8988T (cell line): ENCODE data around the gene HECTD4.
A peak's percentile ranks its signal among the peaks of the same experiment; 100 is the strongest.
"Not testable (repeated sequence)": the region's sequence is repeated elsewhere in the genome, so short reads cannot be mapped to it uniquely, and the experiment has no call there.

Experiments used
- DNase-seq: peaks from one replicate; pipeline ENCODE4 v3.0.0; 2011

HECTD4 gene

DNA sequence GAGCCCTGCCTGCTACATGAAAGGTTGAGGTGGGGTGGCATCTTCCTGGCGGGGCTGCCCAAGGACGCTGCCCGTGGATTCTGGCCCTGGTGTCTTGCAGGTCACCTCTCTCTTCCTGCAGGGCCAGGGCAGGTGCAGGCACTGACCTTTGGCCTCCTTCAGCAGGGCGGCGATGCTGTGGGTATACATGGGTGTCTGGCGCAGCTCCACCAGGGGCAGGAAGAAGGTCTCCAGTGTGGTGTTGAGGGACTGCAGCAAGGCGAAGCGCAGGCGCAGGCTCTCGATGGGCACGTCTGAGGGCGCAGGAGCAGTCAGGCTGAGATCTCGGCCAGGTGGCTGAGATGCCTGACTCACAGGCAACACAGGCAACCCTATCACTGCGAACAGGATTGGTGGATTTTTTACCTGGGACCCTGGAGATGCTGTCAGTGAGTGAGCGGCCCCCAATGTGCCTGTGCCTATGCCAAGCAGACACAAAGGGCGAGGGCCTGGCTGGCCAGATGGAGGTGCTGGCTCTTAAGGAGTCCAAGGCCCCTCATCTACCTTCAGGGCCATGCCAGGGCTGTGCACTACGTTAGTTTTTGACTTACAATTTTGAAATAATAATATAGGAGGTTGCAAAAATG, 211.1 kb downstream of the HECTD4 start:
- DNase-seq, result no peak

DNA sequence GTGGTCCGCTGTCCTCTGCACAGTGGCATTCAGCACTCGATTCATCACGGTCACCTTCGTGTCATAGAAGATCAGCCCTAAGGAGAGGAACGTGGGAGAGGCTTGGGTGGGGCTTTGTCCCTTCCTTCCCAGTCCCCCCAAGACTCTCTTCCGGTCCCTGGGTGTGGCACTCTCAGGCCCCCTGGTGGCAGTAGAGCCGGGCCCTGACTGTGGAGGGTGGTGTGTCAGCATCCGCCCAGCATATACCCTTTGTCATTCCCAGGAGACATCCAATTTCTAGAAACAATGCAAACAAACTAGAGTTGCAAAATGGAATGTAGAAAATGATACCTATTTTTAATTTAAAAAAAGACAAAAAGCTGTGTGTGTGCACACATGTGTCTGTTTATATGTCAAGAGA, 211.9 kb downstream of the HECTD4 start:
- DNase-seq, result peak; percentile 74

DNA sequence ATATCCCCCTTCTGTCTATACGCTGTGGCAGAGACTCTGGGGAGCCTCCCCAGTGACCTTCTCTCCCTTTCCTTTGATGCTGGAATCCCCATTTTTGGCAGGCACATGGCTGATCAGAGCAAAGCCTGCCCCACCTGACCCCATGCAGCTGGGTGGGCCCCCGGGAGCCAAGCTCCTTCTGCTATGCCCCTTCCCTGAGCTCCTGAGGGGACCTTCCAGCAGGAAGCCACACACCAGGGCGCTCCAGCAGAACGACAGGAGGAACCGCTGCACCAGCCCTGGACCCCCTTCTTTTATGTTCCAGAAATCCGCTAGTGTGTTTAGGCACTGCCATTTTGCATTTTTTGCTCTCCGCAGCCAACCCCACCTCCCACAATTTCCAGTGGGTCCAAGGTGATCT, 212.3 kb downstream of the HECTD4 start:
- DNase-seq, result no peak

DNA sequence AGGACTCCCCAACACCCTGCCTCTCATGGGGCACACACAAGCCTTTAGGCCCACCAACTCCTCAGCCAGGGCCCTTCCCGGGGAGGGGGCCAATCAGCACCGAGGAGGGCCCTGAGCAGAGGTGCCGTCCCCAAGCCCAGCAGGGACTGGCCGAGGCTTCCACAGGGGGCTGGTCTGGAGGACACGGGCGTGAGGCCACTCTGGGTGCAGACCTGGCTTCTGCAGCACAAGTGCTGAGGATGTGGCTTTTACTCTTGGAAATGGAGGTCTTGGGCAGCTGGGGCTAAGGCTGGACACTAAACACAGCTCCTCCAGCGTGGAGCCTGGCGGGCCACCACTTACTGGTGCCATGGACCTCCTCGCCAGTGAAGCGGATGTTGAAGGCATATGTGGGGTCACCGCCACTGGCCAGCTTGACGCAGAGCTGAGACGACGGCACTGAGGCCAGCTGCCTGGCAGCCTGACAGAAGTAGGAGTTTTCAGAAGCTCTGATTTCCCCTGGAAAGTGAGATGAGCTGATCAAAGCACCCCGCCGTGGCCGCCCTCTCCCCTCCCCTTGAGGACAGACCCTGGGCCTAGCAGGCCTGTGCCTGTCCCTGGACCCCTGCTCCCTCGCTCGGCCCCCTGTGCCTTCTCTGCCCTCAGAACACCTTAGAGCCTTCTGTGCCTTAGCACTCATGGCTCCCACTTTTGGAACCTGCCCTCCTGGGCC, 212.9 kb downstream of the HECTD4 start:
- no peak for DNase-seq

DNA sequence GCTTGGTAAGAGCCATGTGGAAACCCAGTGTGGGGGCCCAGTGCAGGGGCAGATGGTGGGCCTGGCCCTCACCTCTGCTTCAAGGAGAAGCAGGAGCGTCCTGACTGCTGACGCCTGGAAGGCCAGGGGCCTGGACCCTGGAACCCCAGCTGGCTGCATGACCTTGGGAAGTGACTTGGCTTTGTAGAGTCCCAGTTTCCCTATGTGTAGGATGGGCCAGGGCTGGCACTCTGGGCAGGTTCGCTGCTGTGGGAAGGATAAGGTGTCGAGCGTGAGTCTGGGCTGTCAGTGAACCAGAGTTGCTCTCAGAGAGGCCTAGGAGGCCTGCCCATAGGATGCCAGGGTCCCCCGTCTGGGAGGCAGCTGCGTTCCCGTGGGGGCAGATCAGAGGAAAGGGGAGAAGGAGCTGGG, 213.7 kb downstream of the HECTD4 start:
- DNase-seq, result no peak

DNA sequence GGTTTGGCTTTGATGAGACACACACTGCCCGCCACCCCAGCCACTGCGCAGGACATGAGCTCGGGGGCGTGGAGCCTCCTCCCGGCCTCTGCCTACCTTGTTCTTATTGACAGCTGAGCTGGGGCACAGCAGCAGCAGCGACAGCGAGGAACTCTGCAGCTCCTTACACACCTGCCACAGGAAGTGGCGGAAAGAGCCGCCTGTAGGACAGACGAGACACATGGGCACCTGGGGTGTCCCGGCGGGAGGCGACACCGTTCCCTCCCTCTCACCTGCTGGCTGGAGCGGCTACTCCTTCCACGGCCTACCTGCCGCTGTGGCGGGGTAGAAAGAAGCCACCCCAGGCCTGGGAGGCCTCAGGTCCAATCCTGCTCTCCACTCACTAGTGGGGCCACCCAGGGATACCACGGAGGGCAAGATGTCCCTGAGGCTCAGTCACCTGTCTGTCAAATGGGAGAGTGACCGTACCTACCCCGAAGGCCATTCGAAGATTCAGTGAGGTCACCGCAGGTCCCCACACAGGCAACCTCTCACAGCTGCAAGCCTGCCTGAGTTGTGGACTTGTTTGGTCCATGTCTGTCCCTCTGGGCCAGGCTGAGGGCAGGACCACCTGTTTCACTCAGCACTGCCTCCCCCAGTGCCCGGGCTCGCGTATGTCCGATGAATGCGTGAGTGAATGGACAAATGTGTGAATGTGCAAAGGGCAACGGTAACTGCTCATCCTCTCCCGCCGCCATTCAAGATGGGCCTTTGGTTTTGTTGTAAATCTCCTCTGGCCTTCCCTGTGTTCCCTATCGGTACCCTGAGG, 214.3 kb downstream of the HECTD4 start:
- DNase-seq, result no peak

DNA sequence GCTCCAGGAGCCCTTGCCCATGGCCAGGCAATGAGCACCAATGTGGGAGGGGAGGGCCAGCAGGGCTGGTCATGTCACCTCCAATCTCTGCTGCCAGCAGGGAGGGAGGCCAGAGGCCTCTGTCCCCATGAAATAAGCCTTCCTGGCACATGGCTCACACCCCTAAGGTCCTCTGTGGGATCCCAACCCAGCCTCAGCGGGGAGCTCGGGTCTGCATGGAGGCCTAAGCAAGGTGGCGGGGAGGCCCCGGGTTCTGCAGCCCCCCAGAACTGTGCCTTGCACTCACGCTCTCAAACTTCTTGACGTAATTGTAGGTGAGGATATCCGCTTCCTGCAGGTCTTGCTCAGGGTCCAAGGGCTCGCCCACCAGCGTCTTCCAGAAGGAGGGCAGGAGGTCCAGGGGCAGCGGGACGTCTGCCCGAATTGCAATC, 215.2 kb downstream of the HECTD4 start:
- DNase-seq, result no peak

DNA sequence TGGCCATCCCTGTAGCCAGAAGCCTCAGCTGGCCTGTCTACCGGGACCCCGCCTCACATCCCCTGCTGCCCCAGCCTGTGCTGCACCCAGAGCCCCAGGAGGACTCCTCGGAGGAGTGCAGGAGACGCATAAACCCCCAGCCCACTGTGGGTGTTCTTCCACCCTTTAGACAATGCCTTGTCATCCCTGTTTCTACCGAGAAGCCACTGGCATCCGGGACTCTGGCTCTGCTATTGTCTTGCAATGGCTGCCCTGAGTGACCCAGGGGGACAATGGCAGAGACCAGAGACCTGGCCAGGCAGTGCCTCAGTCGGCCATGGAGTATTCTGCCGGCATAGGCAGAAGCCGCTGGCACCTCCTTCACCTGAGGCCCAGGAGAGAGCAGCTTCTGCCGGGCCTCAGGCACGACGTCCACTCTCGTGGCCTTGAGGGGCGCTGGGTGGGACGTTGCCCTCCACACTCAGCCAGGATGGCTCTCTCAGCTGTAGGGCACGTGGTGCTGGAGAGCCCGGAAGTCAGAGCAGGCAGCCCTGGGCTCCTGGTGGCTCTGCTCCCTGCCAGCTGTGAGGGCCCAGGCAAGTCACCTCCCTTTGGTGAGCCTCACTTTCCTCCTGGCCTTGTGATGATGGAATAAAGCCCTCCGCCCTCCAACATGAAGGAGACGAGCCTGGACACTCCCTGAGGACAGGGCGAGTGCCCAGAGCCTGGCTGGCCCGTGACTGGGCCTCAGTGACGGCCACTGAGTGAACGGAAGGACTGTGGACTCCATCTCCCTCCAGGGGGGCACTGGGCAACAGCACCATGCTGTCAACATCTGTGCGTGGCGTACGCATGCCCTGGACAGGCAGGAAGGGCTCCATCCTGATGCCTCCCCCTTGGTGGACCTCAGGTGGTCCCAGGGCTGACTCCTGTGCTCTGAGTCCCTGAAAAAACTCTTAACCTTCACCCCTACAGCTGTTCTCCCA, 215.9 kb downstream of the HECTD4 start:
- DNase-seq, result no peak

DNA sequence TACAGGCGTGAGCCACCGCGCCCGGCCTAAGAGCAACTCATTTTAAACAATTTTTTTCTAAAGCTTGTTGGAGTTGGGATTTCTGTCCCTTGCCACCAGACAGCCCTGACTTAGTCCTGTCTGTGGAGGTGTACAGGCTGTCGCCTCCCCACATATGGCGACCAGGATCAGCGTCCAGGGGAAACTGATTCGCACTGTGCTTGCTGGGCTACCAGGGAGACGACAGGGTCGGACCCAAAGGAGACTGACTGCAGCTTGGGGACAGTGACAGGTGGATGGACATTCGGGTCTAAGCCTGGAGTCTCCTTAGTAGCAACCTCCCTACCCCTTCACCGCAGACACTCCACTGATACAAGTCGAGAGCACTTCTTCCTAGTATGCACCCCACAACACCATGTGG, 216.6 kb downstream of the HECTD4 start:
- DNase-seq, result no peak

DNA sequence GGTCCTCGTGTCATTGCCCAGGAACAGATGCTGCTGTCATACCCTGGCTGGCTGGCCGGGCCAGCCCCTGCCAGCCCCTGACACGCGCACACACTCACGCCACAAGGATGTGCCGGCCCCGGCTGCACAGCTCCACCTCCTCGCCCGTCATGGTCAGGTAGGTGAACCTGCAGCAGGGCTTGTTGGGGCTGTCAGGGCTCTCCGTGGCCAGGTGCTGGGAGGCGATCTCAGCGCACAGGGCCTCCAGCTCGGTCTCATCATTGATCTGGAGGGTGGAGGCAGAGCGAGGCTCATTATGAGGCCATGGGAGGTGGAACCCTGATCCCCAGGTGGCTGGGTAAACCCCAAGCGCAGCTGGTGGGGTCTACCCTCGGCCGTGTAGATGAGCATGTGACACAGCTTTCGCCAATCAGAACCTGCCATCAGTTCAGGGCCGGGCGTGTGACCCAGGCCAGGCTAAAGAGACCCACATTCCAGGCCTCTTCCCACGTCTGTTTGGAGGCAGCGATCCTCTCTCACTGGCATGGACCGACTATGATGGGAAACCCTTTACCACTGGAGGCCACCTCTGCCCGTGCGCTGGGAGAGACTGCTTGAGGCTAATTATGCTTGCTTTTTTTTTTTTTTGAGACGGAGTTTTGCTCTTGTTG, 218.1 kb downstream of the HECTD4 start:
- DNase-seq, result no peak

DNA sequence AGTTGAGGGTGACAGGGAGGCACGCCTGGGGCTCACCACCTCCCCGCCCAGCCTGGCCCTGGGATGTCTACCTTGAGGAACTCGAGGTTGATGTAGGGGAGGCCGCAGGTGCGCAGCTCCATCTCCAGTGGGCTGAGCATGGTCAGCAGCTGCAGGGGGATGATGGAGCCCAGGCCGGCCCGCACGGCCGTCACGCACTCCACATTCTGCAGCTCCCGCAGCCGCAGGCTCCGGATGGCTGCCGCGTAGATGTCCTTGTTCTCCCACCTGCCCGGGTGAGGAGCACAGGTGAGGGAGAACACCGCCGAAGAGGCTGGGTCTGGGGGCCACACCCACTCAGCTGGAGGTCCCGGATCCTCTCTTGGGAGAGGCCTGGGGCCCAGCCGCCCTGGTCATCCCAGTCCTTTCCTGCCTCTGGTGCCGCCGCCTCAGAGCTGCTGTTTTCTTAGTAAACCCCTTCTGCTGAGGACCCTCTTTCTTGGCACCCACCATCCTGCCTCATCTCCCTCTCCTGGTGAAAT, 218.7 kb downstream of the HECTD4 start:
- DNase-seq, result no peak

DNA sequence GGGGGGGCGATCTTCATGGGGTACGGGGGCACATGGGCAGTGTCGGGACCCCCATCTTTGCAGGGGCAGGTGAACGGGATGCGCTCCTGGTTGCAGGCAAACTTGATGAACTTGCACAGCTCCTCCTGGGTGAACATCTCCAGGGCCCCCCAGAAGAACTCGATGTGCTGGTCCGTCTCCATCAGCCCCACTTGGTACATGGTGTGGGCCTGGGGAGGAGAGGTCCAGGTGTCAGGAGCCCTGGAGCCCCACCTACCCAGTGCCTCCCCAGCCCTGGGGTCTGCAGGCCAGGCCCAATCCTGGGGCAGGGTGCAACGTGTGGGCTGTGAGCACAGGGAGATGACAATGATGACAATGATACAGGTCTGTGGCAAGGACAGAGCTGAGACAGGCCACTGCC, 219.2 kb downstream of the HECTD4 start:
- DNase-seq, result no peak

DNA sequence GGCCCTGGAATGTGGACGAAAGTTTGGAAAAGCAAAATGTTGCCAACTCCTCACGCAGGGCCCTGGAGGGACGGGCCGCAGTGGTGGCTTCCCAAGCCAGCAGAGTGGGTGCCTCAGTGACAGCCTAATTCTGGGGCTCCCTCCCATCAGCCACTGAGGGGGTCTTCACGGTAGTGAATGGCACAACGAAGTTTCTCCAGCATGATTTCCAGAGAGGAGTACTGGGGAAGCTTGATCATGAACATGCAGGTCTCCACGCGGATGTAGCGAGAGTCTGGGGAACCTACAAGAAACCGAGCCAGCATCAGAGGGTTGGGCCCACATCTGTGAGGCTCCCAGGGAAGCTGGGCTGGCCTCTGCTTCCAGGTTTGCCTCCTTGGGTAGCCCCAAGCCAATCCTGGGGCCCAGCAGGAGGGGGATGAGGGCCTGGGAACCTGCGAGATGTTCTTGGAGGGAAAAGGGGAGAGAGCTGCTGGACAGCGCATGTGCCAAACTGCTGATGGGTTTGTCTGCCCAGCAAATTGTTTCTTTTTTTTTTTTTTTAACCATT, 219.9 kb downstream of the HECTD4 start:
- peak; percentile 6 for DNase-seq

DNA sequence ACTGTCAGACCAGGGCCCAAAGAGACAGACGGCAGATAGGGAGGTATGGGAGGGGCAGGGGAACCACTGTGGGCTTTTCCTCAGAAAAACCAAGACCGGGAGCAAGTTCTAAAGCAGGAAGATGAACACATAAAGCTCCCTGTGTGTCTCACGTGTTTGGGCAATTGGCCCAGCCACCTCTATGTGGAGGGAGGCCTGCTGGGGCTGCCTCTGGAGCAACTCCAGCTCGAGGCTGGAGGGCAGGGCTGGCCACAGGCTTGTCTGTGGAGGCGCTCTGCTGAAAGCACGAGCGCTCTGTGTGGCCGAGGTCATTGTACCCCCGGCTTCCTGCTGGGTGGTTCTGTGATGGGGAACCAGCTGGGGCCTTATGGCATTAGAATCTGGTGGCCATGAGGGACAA, 220.5 kb downstream of the HECTD4 start:
- no peak for DNase-seq

DNA sequence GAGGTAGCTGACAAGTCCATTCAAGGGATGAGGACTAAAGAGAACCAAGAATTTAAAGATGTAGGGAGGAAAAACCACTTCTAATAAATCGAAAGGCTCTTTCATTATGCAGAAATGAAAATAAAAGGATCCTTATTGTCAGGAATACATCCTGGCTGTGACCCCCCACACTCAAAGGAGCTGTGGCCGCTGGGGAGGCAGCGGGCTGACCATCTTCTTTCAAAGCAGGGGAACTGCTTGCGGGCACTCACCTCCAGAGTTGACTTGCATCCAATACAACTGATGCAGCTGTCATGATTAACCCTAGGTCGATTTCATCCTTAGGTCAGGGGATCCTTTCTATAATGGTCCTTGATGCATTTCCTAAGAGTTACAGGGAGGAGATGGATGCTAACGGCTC, 221.6 kb downstream of the HECTD4 start:
- DNase-seq, result no peak

DNA sequence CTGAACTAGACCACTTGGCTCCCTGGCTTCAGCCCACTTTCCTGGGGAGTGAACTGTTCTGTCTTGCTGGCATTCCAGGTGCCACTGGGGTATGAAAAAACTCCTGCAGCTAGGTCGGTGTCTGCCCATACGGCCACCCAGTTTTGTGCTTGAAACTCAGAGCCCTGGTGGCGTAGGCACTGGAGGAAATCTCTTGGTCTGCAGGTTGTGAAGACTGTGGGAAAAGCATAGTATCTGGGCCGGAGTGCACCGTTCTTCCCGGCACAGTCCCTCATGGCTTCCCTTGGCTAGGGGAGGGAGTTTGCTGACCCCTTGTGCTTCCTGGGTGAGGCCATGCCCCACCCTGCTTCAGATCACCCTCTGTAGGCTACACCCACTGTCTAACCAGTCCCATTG, 223.1 kb downstream of the HECTD4 start:
- DNase-seq, result no peak

DNA sequence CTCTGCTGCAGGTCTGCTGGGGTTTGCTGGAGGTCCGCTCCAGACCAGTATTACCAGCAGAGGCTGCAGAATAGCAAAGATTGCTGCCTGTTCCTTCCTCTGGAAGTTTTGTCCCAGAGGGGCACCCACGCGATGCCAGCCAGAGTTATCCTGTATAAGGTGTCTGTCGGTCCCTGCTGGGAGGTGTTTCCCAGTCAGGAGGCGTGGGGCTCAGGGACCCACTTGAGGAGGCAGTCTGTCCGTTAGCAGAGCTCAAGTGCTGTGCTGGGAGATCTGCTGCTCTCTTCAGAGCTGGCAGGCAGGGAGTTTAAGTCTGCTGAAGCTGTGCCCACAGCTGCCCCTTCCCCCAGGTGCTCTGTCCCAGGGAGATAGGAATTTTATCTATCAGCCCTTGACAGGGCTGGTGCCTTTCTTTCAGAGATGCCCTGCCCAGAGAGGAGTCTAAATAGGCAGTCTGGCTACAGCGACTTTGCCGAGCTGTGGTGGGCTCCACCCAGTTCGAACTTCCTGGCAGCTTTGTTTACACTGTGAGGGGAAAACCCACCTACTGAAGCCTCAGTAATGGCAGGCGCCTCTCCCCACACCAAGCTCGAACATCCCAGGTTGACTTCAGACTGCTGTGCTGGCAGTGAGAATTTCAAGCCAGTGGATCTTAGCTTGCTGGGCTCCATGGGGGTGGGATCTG, 223.6 kb downstream of the HECTD4 start:
- not testable (repeated sequence) for DNase-seq

DNA sequence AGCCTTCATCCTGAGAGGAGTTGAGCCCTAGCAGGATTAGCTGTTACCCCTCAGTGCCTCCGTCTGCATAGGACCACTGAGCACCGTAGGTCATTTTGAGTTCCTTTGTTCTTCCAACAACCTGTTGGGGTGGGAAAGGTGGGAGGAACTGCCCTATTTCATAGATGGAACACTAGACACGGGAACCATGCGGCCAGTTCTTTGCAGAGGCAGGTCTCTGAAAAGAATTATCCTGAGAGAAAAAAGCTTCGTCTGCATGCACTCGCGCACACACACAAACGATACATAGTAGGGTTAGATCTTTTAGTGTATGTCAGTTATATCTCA, 228.4 kb downstream of the HECTD4 start:
- no peak for DNase-seq

DNA sequence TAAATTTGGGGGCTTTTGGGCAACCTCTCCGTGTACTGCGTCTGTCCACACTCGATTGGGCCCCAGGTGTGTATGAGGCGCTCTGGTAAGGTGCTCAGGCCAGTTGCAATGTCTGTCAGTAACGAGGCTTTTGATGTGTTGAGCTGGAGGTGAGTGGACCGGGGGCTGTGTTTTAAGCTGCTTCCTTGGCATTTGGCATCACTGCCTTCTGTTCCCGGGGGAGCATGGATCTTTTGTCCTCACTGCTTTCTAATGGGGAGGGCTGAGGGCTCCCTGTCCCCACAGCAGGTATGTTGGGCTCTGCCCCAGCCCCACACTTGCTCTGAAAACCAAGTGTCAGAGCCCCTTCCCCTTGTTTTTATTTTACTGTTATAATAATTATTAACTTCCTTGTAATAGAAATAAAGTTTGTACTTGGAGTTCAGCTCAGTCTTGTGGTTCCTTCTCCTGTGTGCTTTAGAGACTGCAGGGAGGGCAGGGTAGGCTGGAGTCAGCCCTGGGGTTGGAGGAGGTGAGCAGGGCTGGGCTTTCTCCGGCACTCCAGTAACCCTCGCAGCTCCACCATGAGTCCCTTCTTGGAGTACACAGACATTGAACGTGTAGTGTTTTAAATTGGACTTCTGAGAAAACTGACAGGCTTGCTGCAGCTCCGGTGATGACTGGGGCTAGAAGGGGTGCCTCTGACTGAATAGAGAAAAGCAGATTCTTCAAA, 228.9 kb downstream of the HECTD4 start:
- DNase-seq, result no peak

DNA sequence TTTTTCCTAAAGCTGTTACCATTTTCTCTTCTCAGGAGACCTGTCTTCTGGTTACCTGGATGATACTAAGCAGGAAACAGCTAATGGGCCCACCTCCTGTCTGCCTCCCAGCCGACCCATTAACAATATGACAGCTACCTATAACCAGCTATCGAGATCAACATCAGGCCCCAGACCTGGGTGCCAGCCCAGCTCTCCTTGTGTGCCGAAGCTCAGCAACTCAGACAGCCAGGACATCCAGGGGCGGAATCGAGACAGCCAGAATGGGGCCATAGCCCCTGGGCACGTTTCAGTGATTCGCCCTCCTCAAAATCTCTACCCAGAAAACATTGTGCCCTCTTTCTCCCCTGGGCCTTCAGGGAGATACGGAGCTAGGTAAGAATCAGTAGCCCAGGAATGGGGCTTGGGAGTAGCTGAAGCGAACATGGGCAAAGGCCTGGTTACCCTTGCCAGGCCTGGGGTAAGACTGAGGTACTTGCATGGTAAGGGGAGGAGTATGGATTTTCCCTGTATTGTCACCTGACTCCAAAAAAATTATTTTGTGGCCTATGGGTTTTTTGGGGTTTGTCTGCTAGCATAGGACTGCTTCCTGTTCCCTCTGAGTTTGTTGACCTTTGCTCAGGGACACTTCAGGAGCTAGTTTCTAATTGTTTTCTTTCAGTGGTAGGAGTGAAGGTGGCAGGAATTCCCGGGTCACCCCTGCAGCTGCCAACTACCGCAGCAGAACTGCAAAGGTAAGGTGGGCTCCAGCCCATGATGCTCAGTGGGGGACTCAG, 230.3 kb downstream of the HECTD4 start:
- DNase-seq, result no peak
